Measurements from ENCODE around the gene NINJ2. TPM values are rescaled to one million over a fixed set of nuclear protein-coding genes. Genes with fewer than 3 reads are reported as not detected.

Gene NINJ2
- total RNA-seq, 1 donor from 2014 or later = 0.76 TPM

GRCh38 chr12:681568-682256 lies 18.5 kb upstream of the NINJ2 start:
- peaks cover 4% of the 10 kb centered on the region for H3K4me1 Mint-ChIP-seq (ENCODE audit: low read depth, unreplicated experiment)
- no peaks in the 10 kb centered on the region for H3K36me3 Mint-ChIP-seq (ENCODE audit: unreplicated experiment)
- peaks cover 4% of the 10 kb centered on the region for H3K27me3 Mint-ChIP-seq (ENCODE audit: unreplicated experiment)

GRCh38 chr12:678747-679712 lies 15.8 kb upstream of the NINJ2 start:
- Mint-ChIP-seq H3K4me3 (ENCODE audit: unreplicated experiment) (peak overlapping the region; percentile 4), H3K4me1 (ENCODE audit: low read depth, unreplicated experiment) (peaks cover under 1% of the 10 kb centered on the region), H3K27me3 (ENCODE audit: unreplicated experiment) (peaks cover 4% of the 10 kb centered on the region), H3K36me3 (ENCODE audit: unreplicated experiment) (no peaks in the 10 kb centered on the region), H3K9me3 (ENCODE audit: unreplicated experiment) (peaks cover 2% of the 10 kb centered on the region), H3K27ac (ENCODE audit: unreplicated experiment) (no peak overlapping the region)
- no peak for DNase-seq
- TF ChIP-seq CTCF (IDR thresholded peaks at IDR 0.05; ENCODE audit: partially characterized antibody, unreplicated experiment) = no peak

More at GRCh38 chr12:681568-682256, 18.5 kb upstream of the NINJ2 start:
- DNase-seq = no peak
- Mint-ChIP-seq H3K27ac (ENCODE audit: unreplicated experiment) (no peak overlapping the region), H3K4me3 (ENCODE audit: unreplicated experiment) (no peak overlapping the region), H3K9me3 (ENCODE audit: unreplicated experiment) (peaks cover 2% of the 10 kb centered on the region)
- TF ChIP-seq CTCF (IDR thresholded peaks at IDR 0.05; ENCODE audit: partially characterized antibody, unreplicated experiment) = no peak

- H3K36me3 Mint-ChIP-seq (ENCODE audit: unreplicated experiment) = no peaks in the 10 kb centered on the region
- TF ChIP-seq CTCF (IDR thresholded peaks at IDR 0.05; ENCODE audit: partially characterized antibody, unreplicated experiment) = no peak
- no peak for DNase-seq
Measured at GRCh38 chr12:675562-675961, 12.3 kb upstream of the NINJ2 start.

GRCh38 chr12:674272-674781 lies 11.1 kb upstream of the NINJ2 start:
- Mint-ChIP-seq H3K4me1 (ENCODE audit: low read depth, unreplicated experiment) (no peaks in the 10 kb centered on the region), H3K27me3 (ENCODE audit: unreplicated experiment) (peaks cover 4% of the 10 kb centered on the region), H3K27ac (ENCODE audit: unreplicated experiment) (no peak overlapping the region), H3K9me3 (ENCODE audit: unreplicated experiment) (no peaks in the 10 kb centered on the region), H3K36me3 (ENCODE audit: unreplicated experiment) (no peaks in the 10 kb centered on the region), H3K4me3 (ENCODE audit: unreplicated experiment) (no peak overlapping the region)
- DNase-seq = no peak
- TF ChIP-seq CTCF (IDR thresholded peaks at IDR 0.05; ENCODE audit: partially characterized antibody, unreplicated experiment) = no peak

More at GRCh38 chr12:675562-675961, 12.3 kb upstream of the NINJ2 start:
- H3K27ac Mint-ChIP-seq (ENCODE audit: unreplicated experiment) = no peak overlapping the region
- peaks cover 2% of the 10 kb centered on the region for H3K9me3 Mint-ChIP-seq (ENCODE audit: unreplicated experiment)
- H3K4me3 Mint-ChIP-seq (ENCODE audit: unreplicated experiment) = no peak overlapping the region
- H3K27me3 Mint-ChIP-seq (ENCODE audit: unreplicated experiment) = peaks cover 4% of the 10 kb centered on the region
- no peaks in the 10 kb centered on the region for H3K4me1 Mint-ChIP-seq (ENCODE audit: low read depth, unreplicated experiment)
